B cell (primary cell): ENCODE measurements around the gene ROR2. TPM values are rescaled to one million over a fixed set of nuclear protein-coding genes. Genes with fewer than 3 reads are reported as not detected.

Experiments
- ATAC-seq: fragments of 200-7000 bp; cut with Tn5 transposase; one replicate; pipeline ENCODE4 v1.10.0; 2021; ENCODE audit warnings: low read depth, mild to moderate bottlenecking, moderate number of reproducible peaks, moderate library complexity
- CTCF ChIA-PET: fragments of 350-600 bp; sonication (Branson Sonifier 250); formaldehyde crosslinking; loops from one replicate; lab custom pipeline; 2021; ENCODE audit warnings: antibody characterized with exemption, inconsistent platforms; lab: Charles Lee
- POLR2A ChIA-PET: fragments of 350-600 bp; sonication (Branson Sonifier 250); formaldehyde crosslinking; loops from one replicate; lab custom pipeline; 2021; ENCODE audit warnings: antibody characterized with exemption; lab: Charles Lee
- DNase-seq: peaks from one replicate; pipeline ENCODE4 v3.0.0; 2013
- H2AFZ ChIP-seq: 2 replicates; pipeline ENCODE4 v1.6.1; 2012; ENCODE audit warnings: mild to moderate bottlenecking, low read depth, low read length; ENCODE audit not compliant: insufficient read depth, poor library complexity, severe bottlenecking
- H3K27ac ChIP-seq, 2 donors: 1 replicate in 1 of 2; 2 replicates in 1 of 2; pipeline ENCODE4 v1.5.1; 2012 to 2013; ENCODE audit warnings: low read length in 2 of 2, mild to moderate bottlenecking in 2 of 2, moderate library complexity in 1 of 2
- H3K27me3 ChIP-seq, 4 experiments: fragments of 200-600 bp in 1 of 4; sonication (generic) in 1 of 4; replicated peaks in 1 of 4; 1 replicate in 2 of 4; 2 replicates in 2 of 4; pipeline versions ENCODE4 v1.6.1 to v1.7.0; 2013 to 2016; ENCODE audit warnings: low read length in 3 of 4, mild to moderate bottlenecking in 2 of 4, mixed read lengths in 1 of 4, moderate library complexity in 1 of 4; ENCODE audit not compliant: insufficient read depth in 4 of 4, control insufficient read depth in 3 of 4; ENCODE audit errors: control extremely low read depth in 1 of 4
- H3K36me3 ChIP-seq, 2 experiments: replicated peaks in 1 of 2; 1 replicate in 1 of 2; 2 replicates in 1 of 2; pipeline versions ENCODE4 v1.6.1 to v1.7.1; 2013; ENCODE audit warnings: low read length in 1 of 2; ENCODE audit not compliant: insufficient read depth in 2 of 2, control insufficient read depth in 1 of 2; ENCODE audit errors: control extremely low read depth in 1 of 2, extremely low read depth in 1 of 2
- H3K4me1 ChIP-seq, 2 donors: fragments of 200-600 bp in 1 of 2; sonication (generic) in 1 of 2; 1 replicate in 1 of 2; 2 replicates in 1 of 2; pipeline versions ENCODE4 v1.5.1 to v1.6.1; 2013 to 2017; ENCODE audit warnings: low read length in 2 of 2; ENCODE audit not compliant: control insufficient read depth in 2 of 2, insufficient read depth in 2 of 2
- H3K4me2 ChIP-seq: replicated peaks from 2 replicates; pipeline ENCODE3; 2012; ENCODE audit warnings: mild to moderate bottlenecking, low read depth, low read length; ENCODE audit not compliant: poor library complexity, severe bottlenecking
- H3K4me3 ChIP-seq, 5 experiments: fragments of 200-600 bp in 1 of 5; sonication (generic) in 1 of 5; 1 replicate in 3 of 5; 2 replicates in 2 of 5; pipeline versions ENCODE4 v1.5.1 to v1.7.0; 2011 to 2016; ENCODE audit warnings: low read length in 4 of 5, mild to moderate bottlenecking in 4 of 5, low read depth in 2 of 5, control low read depth in 1 of 5, moderate library complexity in 1 of 5; ENCODE audit not compliant: insufficient read depth in 1 of 5; ENCODE audit errors: control extremely low read depth in 1 of 5, extremely low read depth in 1 of 5
- H3K79me2 ChIP-seq: fragments of 200-600 bp; sonication (generic); one replicate; pipeline ENCODE4 v1.6.0; 2016; ENCODE audit warnings: low read length; ENCODE audit not compliant: control insufficient read depth, insufficient read depth
- H3K9ac ChIP-seq: fragments of 200-600 bp; sonication (generic); 2 replicates; pipeline ENCODE4 v1.6.1; 2017; ENCODE audit warnings: mild to moderate bottlenecking, low read length, moderate library complexity
- H3K9me3 ChIP-seq, 3 donors: one replicate each; pipeline versions ENCODE4 v1.6.1 to v1.7.1; 2013; ENCODE audit warnings: low read length in 2 of 3; ENCODE audit not compliant: control insufficient read depth in 2 of 3, insufficient read depth in 1 of 3; ENCODE audit errors: control extremely low read depth in 1 of 3
- H4K20me1 ChIP-seq: 2 replicates; pipeline ENCODE4 v1.6.0; 2012; ENCODE audit warnings: mild to moderate bottlenecking, low read length; ENCODE audit not compliant: insufficient read depth, control insufficient read depth, poor library complexity, severe bottlenecking
- H3K27ac Mint-ChIP-seq: one replicate; pipeline ENCODE4 v1.8.0; 2021; ENCODE audit warnings: mixed read lengths
- H3K27me3 Mint-ChIP-seq: one replicate; pipeline ENCODE4 v1.8.0; 2021; ENCODE audit warnings: mixed read lengths
- H3K4me1 Mint-ChIP-seq: one replicate; pipeline ENCODE4 v1.8.0; 2021; ENCODE audit warnings: mixed read lengths
- H3K4me3 Mint-ChIP-seq: one replicate; pipeline ENCODE4 v1.8.0; 2021; ENCODE audit warnings: mixed read lengths
- H3K9me3 Mint-ChIP-seq: one replicate; pipeline ENCODE4 v1.8.0; 2022; ENCODE audit warnings: mixed read lengths; ENCODE audit not compliant: insufficient read depth
- EZH2 ChIP-seq: IDR thresholded peaks from 2 replicates; pipeline ENCODE4 v1.6.1; 2012; ENCODE audit warnings: borderline replicate concordance, low read depth, mild to moderate bottlenecking, moderate library complexity, low read length; ENCODE audit not compliant: insufficient read depth, poor library complexity, severe bottlenecking
- WGBS: methylation state at CpG from one replicate; pipeline ENCODE4 v1.1.5; 2013; ENCODE audit warnings: missing lambda C conversion rate; ENCODE audit not compliant: insufficient coverage; 5-methylcytosine and 5-hydroxymethylcytosine counted together
- intact Hi-C: fragments of 100-400 bp; cut with micrococcal nuclease; formaldehyde crosslinking; loops from one replicate; pipeline ENCODE4 v1.10.0; 2022
- polyA plus RNA-seq: library from polyadenylated mRNA; depleted of rRNA; stranded (reverse); fragments of >200 nt; gene quantifications from 2 replicates; pipeline ENCODE4 v1.2.3, GENCODE V29; 2012
- total RNA-seq, 2 donors: library from RNA; stranded (reverse); fragments of 120-200 nt in 1 of 2; gene quantifications; 1 replicate in 1 of 2; 2 replicates in 1 of 2; pipeline versions ENCODE4 v1.2.3 to v1.2.4, GENCODE V29; 2013 to 2022
- TF ChIP-seq, protein P1 (sequence below): fragments of 200-600 bp; IDR thresholded peaks from one replicate; pipeline ENCODE4 v1.8.0; 2022; ENCODE audit warnings: antibody characterized with exemption, mild to moderate bottlenecking

The ROR2 gene
- total and polyA plus RNA-seq, 2 donors (not counting 1 experiment from before 2014, with no cell fraction given), result 0.21 to 0.49 TPM

DNA sequence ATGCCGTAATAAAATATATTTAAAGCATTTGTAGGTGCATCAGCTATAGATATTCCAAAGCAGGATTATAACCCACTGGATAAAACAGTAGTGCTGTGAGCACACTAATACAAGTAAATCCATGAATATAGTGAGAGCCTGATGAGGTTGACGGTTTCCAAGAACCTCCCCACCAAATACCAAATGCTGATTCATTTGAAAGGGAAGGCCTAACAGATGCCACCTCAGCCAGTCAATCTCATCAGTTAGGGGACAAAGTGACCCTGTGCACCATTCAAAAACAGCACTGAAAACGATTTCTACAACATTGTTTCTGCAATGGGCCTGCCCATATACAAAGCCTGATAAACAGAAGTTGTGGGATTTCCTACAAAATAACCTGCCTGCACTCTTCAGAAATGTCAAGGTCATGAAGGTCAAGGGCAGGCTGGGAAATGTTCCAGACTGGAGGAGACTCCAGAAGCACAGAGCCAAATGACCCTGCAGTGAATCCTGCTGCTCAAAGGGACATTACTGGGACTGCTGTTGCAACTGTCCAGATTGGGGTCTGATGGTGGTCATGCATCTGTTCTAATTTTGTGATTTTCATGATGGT, 69.6 kb downstream of the ROR2 start:
- no peaks in the 10 kb centered on the region for H3K9me3 Mint-ChIP-seq
- no peak overlapping the region for H3K4me3 Mint-ChIP-seq
- Histone ChIP-seq H3K27ac (no peak overlapping the region), H3K9ac (no peak overlapping the region), H3K4me2 (no peak overlapping the region), H3K36me3 (no peaks in the 10 kb centered on the region), H3K27me3 (no peaks in the 10 kb centered on the region), H3K79me2 (no peaks in the 10 kb centered on the region), H3K4me1 (no peaks in the 10 kb centered on the region), H3K9me3 (no peaks in the 10 kb centered on the region), H3K4me3 (no peak overlapping the region), H4K20me1 (no peaks in the 10 kb centered on the region), H2AFZ (no peak overlapping the region)
- H3K27ac Mint-ChIP-seq, result no peak overlapping the region
- ATAC-seq (no peak), DNase-seq (no peak)
- peaks cover 11% of the 10 kb centered on the region for H3K27me3 Mint-ChIP-seq
- POLR2A ChIA-PET, result no interaction called here
- no peak for TF ChIP-seq EZH2
- TF ChIP-seq, protein P1, sequence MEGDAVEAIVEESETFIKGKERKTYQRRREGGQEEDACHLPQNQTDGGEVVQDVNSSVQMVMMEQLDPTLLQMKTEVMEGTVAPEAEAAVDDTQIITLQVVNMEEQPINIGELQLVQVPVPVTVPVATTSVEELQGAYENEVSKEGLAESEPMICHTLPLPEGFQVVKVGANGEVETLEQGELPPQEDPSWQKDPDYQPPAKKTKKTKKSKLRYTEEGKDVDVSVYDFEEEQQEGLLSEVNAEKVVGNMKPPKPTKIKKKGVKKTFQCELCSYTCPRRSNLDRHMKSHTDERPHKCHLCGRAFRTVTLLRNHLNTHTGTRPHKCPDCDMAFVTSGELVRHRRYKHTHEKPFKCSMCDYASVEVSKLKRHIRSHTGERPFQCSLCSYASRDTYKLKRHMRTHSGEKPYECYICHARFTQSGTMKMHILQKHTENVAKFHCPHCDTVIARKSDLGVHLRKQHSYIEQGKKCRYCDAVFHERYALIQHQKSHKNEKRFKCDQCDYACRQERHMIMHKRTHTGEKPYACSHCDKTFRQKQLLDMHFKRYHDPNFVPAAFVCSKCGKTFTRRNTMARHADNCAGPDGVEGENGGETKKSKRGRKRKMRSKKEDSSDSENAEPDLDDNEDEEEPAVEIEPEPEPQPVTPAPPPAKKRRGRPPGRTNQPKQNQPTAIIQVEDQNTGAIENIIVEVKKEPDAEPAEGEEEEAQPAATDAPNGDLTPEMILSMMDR, result no peak
- WGBS, result 75% methylated on average over 2 of the region's 3 CpGs
- intact Hi-C loops, result loop anchor here (10.0 kb wide), 1 partner anchor 106 kb away; no protein-coding TSS in a partner anchor
- CTCF ChIA-PET, result no interaction called here
- H3K4me1 Mint-ChIP-seq, result no peaks in the 10 kb centered on the region

DNA sequence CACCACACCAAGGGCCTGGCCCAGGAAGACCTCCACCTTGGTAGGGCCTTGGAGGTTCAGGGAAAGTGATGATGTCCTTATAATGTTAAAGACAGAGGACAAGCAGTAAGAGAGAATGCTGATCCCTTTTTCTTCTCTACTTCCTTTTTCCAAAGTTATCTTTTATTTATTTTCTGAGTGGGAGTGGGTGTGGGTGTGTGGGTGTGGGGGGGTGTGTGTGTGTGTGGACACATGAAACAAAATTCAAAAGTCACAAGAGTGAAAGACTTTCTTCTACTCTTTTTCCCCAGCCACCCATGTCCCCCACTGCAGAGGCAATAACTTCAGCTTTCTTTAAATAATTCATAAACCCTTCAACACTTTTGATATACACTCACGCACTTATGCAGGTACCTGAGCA, 70.8 kb downstream of the ROR2 start:
- Histone ChIP-seq H3K79me2 (no peaks in the 10 kb centered on the region), H3K9ac (no peak overlapping the region), H3K36me3 (no peaks in the 10 kb centered on the region), H3K4me2 (no peak overlapping the region), H3K4me1 (no peaks in the 10 kb centered on the region), H3K27ac (no peak overlapping the region), H3K27me3 (no peaks in the 10 kb centered on the region), H3K9me3 (no peaks in the 10 kb centered on the region), H4K20me1 (no peaks in the 10 kb centered on the region), H2AFZ (no peak overlapping the region), H3K4me3 (no peak overlapping the region)
- POLR2A ChIA-PET, result no interaction called here
- no peak overlapping the region for H3K27ac Mint-ChIP-seq
- no CpG with 5 or more reads among the region's 1 CpG for WGBS
- no peak overlapping the region for H3K4me3 Mint-ChIP-seq
- H3K27me3 Mint-ChIP-seq, result peaks cover 14% of the 10 kb centered on the region
- ATAC-seq (no peak), DNase-seq (no peak)
- no peaks in the 10 kb centered on the region for H3K4me1 Mint-ChIP-seq
- CTCF ChIA-PET, result no interaction called here
- intact Hi-C loops, result no loop called here
- TF ChIP-seq, protein P1, result no peak
- TF ChIP-seq EZH2, result no peak
- H3K9me3 Mint-ChIP-seq, result no peaks in the 10 kb centered on the region
